RCC 7860 (cell line): ENCODE data around the gene AFDN.
A peak's percentile ranks its signal among the peaks of the same experiment; 100 is the strongest.

Experiments used
- DNase-seq: peaks from one replicate; pipeline ENCODE4 v3.0.0-alpha.2; 2015; ENCODE audit warnings: low spot score
- FAIRE-seq: peaks from 2 replicates; lab custom pipeline; 2012; peaks lifted over from hg19 to GRCh38; lab: Jason Lieb, UNC

Gene AFDN

GRCh38 chr6:167860550-167861226, 34.0 kb downstream of the AFDN start:
- DNase-seq (no peak), FAIRE-seq (no peak)

GRCh38 chr6:167861424-167861823, 34.7 kb downstream of the AFDN start:
- no peak for FAIRE-seq
- DNase-seq, result no peak

GRCh38 chr6:167863897-167864296, 37.2 kb downstream of the AFDN start:
- no peak for DNase-seq
- no peak for FAIRE-seq

GRCh38 chr6:167866642-167867041, 39.9 kb downstream of the AFDN start:
- DNase-seq (no peak), FAIRE-seq (no peak)

GRCh38 chr6:167870321-167870720, 43.6 kb downstream of the AFDN start:
- FAIRE-seq, result no peak
- no peak for DNase-seq

- FAIRE-seq (no peak), DNase-seq (no peak)
Observed at GRCh38 chr6:167872538-167873210, 46.0 kb downstream of the AFDN start.

- FAIRE-seq, result no peak
- DNase-seq, result no peak
Observed at GRCh38 chr6:167877994-167878779, 51.5 kb downstream of the AFDN start.

- DNase-seq (no peak), FAIRE-seq (no peak)
Observed at GRCh38 chr6:167879612-167880011, 52.9 kb downstream of the AFDN start.

GRCh38 chr6:167881327-167881726, 54.6 kb downstream of the AFDN start:
- no peak for FAIRE-seq
- no peak for DNase-seq

- FAIRE-seq (no peak), DNase-seq (no peak)
Observed at GRCh38 chr6:167882244-167882643, 55.5 kb downstream of the AFDN start.

- no peak for DNase-seq
- FAIRE-seq, result no peak
Observed at GRCh38 chr6:167888098-167888497, 61.4 kb downstream of the AFDN start.

- peak; percentile 58 for DNase-seq
- peak; percentile 77 for FAIRE-seq
Observed at GRCh38 chr6:167892835-167893815, 66.4 kb downstream of the AFDN start.

- FAIRE-seq, result no peak
- DNase-seq, result no peak
Observed at GRCh38 chr6:167894965-167895364, 68.3 kb downstream of the AFDN start.

- FAIRE-seq (no peak), DNase-seq (no peak)
Observed at GRCh38 chr6:167896648-167897047, 69.9 kb downstream of the AFDN start.

GRCh38 chr6:167898673-167899311, 72.1 kb downstream of the AFDN start:
- FAIRE-seq (peak; percentile 82), DNase-seq (peak; percentile 42)

GRCh38 chr6:167904791-167905190, 78.1 kb downstream of the AFDN start:
- no peak for FAIRE-seq
- DNase-seq, result no peak

GRCh38 chr6:167906899-167907298, 80.2 kb downstream of the AFDN start:
- FAIRE-seq (no peak), DNase-seq (no peak)

- DNase-seq (peak; percentile 22), FAIRE-seq (peak; percentile 32)
Observed at GRCh38 chr6:167907837-167908681, 81.3 kb downstream of the AFDN start.

- DNase-seq (no peak), FAIRE-seq (no peak)
Observed at GRCh38 chr6:167910007-167910406, 83.3 kb downstream of the AFDN start.
